WTC11 (cell line): ENCODE measurements around the gene KIAA2012. TPM values are rescaled to one million over a fixed set of nuclear protein-coding genes. Genes with fewer than 3 reads are reported as not detected.
"Not testable (repeated sequence)": the region's sequence is repeated elsewhere in the genome, so short reads cannot be mapped to it uniquely, and the experiment has no call there.

Source experiments
- ATAC-seq: fragments of 200-7000 bp; cut with Tn5 transposase; 2 replicates; pipeline ENCODE4 v1.10.0; 2021; ENCODE audit warnings: mild to moderate bottlenecking, moderate library complexity
- CTCF ChIA-PET: fragments of 300-600 bp; sonication (Branson Sonifier 250); formaldehyde crosslinking; loops from one replicate; lab custom pipeline; 2021; ENCODE audit warnings: antibody characterized with exemption; lab: Charles Lee
- POLR2A ChIA-PET: fragments of 350-600 bp; sonication (Branson Sonifier 250); formaldehyde crosslinking; loops from one replicate; lab custom pipeline; 2021; ENCODE audit warnings: antibody characterized with exemption; lab: Charles Lee
- DNase-seq: peaks from one replicate; pipeline ENCODE4 v3.0.0; 2021; ENCODE audit warnings: low spot score
- H3K27ac Mint-ChIP-seq: 2 replicates; pipeline ENCODE4 v1.8.0; 2021; ENCODE audit warnings: mixed read lengths
- H3K27me3 Mint-ChIP-seq: 2 replicates; pipeline ENCODE4 v1.8.0; 2021; ENCODE audit warnings: low read depth, mild to moderate bottlenecking, moderate library complexity, mixed read lengths
- H3K36me3 Mint-ChIP-seq: 2 replicates; pipeline ENCODE4 v1.8.0; 2021; ENCODE audit warnings: mixed read lengths
- H3K4me1 Mint-ChIP-seq: 2 replicates; pipeline ENCODE4 v1.8.0; 2022; ENCODE audit warnings: mixed read lengths
- H3K4me3 Mint-ChIP-seq: 2 replicates; pipeline ENCODE4 v1.8.0; 2021; ENCODE audit warnings: mild to moderate bottlenecking, moderate library complexity, mixed read lengths
- H3K9me3 Mint-ChIP-seq: 2 replicates; pipeline ENCODE4 v1.8.0; 2021; ENCODE audit warnings: mixed read lengths
- CREB1 ChIP-seq: sonication (generic); formaldehyde crosslinking; IDR thresholded peaks from 2 replicates; pipeline ENCODE4 v1.8.0; 2023; ENCODE audit warnings: mild to moderate bottlenecking, missing genetic modification reagents
- FOXP1 ChIP-seq: sonication (generic); formaldehyde crosslinking; IDR thresholded peaks from 2 replicates; pipeline ENCODE4 v1.8.0; 2022; ENCODE audit warnings: missing genetic modification reagents, mild to moderate bottlenecking, moderate library complexity, borderline replicate concordance
- JUN ChIP-seq: sonication (generic); formaldehyde crosslinking; IDR thresholded peaks from 2 replicates; pipeline ENCODE4 v1.8.0; 2023; ENCODE audit warnings: mild to moderate bottlenecking, missing genetic modification reagents
- NR3C1 ChIP-seq: sonication (generic); formaldehyde crosslinking; conservative IDR thresholded peaks from 2 replicates; pipeline ENCODE4 v1.8.1; 2023; ENCODE audit warnings: low read depth, mild to moderate bottlenecking, missing genetic modification reagents
- RELA ChIP-seq: sonication (generic); formaldehyde crosslinking; IDR thresholded peaks from 2 replicates; pipeline ENCODE4 v1.8.1; 2022; ENCODE audit warnings: missing genetic modification reagents, mild to moderate bottlenecking, borderline replicate concordance
- SMAD3 ChIP-seq: sonication (generic); formaldehyde crosslinking; IDR thresholded peaks from 2 replicates; pipeline ENCODE4 v1.8.0; 2022; ENCODE audit warnings: missing genetic modification reagents, mild to moderate bottlenecking, borderline replicate concordance
- SOX15 ChIP-seq: fragments of 250-450 bp; sonication (Bioruptor Pico); IDR thresholded peaks from 2 replicates; pipeline ENCODE4 v1.9.0; 2021; ENCODE audit warnings: mild to moderate bottlenecking
- SP1 ChIP-seq: sonication (generic); formaldehyde crosslinking; conservative IDR thresholded peaks from 2 replicates; pipeline ENCODE4 v1.8.1; 2022; ENCODE audit warnings: missing genetic modification reagents
- ZNF138 ChIP-seq: sonication (generic); formaldehyde crosslinking; conservative IDR thresholded peaks from 2 replicates; pipeline ENCODE4 v1.8.1; 2022; ENCODE audit warnings: mild to moderate bottlenecking, moderate library complexity, missing genetic modification reagents
- ZNF416 ChIP-seq: fragments of 250-450 bp; sonication (Bioruptor Pico); IDR thresholded peaks from 2 replicates; pipeline ENCODE4 v1.9.0; 2021; ENCODE audit warnings: mild to moderate bottlenecking, inconsistent platforms
- ZNF671 ChIP-seq: fragments of 250-450 bp; sonication (Bioruptor Pico); IDR thresholded peaks from 2 replicates; pipeline ENCODE4 v1.8.0; 2021; ENCODE audit warnings: mild to moderate bottlenecking
- total RNA-seq: library from RNA; stranded (reverse); gene quantifications from 3 replicates; pipeline ENCODE4 v1.2.3, GENCODE V29; 2021
- TF ChIP-seq, protein P1 (sequence below): fragments of 250-450 bp; sonication (Bioruptor Pico); IDR thresholded peaks from 2 replicates; pipeline ENCODE4 v2.1.2; 2022; ENCODE audit warnings: mild to moderate bottlenecking, moderate library complexity
- TF ChIP-seq, protein P2 (sequence below): sonication (generic); formaldehyde crosslinking; IDR thresholded peaks from 2 replicates; pipeline ENCODE4 v1.8.0; 2023; ENCODE audit warnings: missing genetic modification reagents
- TF ChIP-seq, protein P3 (sequence below): sonication (generic); formaldehyde crosslinking; conservative IDR thresholded peaks from 2 replicates; pipeline ENCODE4 v1.8.1; 2023; ENCODE audit warnings: mild to moderate bottlenecking, low read depth, missing genetic modification reagents, moderate library complexity
- TF ChIP-seq, protein P4 (sequence below): fragments of 250-450 bp; sonication (Bioruptor Pico); IDR thresholded peaks from 2 replicates; pipeline ENCODE4 v1.9.0; 2021; ENCODE audit warnings: moderate library complexity, mild to moderate bottlenecking, inconsistent platforms, borderline replicate concordance
- TF ChIP-seq, protein P5 (sequence below): sonication (generic); formaldehyde crosslinking; IDR thresholded peaks from 2 replicates; pipeline ENCODE4 v1.8.1; 2022; ENCODE audit warnings: low read depth, missing genetic modification reagents, borderline replicate concordance
- TF ChIP-seq, protein P6 (sequence below): fragments of 250-450 bp; sonication (Bioruptor Pico); IDR thresholded peaks from 2 replicates; pipeline ENCODE4 v1.8.0; 2021; ENCODE audit warnings: mild to moderate bottlenecking
- TF ChIP-seq, protein P7 (sequence below): sonication (generic); formaldehyde crosslinking; IDR thresholded peaks from 2 replicates; pipeline ENCODE4 v1.8.1; 2023; ENCODE audit warnings: mild to moderate bottlenecking, missing genetic modification reagents, borderline replicate concordance
- TF ChIP-seq, protein P8 (sequence below): sonication (generic); formaldehyde crosslinking; IDR thresholded peaks from 2 replicates; pipeline ENCODE4 v1.8.1; 2023; ENCODE audit warnings: mild to moderate bottlenecking, missing genetic modification reagents, moderate library complexity

The KIAA2012 gene
- total RNA-seq, 1 experiment from 2014 or later = not detected

DNA sequence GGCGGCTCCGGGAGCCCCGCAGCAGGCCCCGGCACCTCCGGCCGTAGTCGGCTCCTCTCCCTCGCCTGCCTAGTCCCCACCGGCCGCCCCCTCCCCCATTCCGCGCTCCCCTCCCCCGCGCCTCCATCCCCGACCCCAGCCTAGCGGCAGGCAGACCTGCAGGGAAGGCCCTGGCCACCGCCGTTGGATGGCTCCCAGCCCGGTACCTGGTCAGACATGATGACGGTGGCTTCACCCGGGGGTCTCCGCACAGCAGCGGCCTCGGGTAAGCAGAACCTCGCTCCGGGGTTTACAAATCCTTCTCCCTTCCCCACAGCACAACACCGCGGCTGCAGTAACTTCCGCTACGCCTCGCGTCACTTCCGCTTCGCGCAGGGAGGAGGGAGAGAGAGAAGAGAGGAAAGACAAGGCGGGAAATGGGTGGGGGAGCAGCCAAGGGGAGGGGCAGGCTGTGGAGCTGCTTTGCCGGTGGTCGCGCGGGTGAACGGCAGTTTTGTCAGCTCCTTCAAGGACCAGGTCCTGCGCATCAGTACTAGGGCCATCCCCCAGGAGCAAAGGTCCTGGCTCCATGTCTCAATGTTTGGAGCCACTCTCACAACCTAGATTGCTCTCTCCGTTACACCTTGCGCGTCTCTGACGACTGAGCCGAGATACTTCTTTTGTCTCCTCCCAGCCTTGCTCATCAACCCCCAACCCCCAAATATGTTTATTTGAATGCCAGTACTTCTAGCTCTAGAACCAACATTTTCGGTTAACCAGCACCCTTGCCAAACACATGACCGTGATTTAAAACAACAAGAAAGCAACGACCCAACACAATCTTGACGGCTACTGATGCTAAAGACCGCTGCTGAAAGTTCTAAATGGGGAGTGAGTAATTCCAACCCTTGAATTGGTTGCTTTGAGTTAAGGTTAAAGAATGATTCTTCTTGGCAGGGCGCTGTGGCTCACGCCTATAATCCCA lies 165.5 kb downstream of the KIAA2012 start, which contains the start of gene SUMO1 (continued):
- TF ChIP-seq, protein P1, sequence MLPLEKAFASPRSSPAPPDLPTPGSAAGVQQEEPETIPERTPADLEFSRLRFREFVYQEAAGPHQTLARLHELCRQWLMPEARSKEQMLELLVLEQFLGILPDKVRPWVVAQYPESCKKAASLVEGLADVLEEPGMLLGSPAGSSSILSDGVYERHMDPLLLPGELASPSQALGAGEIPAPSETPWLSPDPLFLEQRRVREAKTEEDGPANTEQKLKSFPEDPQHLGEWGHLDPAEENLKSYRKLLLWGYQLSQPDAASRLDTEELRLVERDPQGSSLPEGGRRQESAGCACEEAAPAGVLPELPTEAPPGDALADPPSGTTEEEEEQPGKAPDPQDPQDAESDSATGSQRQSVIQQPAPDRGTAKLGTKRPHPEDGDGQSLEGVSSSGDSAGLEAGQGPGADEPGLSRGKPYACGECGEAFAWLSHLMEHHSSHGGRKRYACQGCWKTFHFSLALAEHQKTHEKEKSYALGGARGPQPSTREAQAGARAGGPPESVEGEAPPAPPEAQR (CRISPR knock-in tag) = no peak
- TF ChIP-seq ZNF416 (CRISPR knock-in tag) = no peak
- TF ChIP-seq, protein P2, sequence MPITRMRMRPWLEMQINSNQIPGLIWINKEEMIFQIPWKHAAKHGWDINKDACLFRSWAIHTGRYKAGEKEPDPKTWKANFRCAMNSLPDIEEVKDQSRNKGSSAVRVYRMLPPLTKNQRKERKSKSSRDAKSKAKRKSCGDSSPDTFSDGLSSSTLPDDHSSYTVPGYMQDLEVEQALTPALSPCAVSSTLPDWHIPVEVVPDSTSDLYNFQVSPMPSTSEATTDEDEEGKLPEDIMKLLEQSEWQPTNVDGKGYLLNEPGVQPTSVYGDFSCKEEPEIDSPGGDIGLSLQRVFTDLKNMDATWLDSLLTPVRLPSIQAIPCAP (CRISPR knock-in tag) = no peak
- TF ChIP-seq ZNF671 (CRISPR knock-in tag) = no peak
- TF ChIP-seq, protein P3, sequence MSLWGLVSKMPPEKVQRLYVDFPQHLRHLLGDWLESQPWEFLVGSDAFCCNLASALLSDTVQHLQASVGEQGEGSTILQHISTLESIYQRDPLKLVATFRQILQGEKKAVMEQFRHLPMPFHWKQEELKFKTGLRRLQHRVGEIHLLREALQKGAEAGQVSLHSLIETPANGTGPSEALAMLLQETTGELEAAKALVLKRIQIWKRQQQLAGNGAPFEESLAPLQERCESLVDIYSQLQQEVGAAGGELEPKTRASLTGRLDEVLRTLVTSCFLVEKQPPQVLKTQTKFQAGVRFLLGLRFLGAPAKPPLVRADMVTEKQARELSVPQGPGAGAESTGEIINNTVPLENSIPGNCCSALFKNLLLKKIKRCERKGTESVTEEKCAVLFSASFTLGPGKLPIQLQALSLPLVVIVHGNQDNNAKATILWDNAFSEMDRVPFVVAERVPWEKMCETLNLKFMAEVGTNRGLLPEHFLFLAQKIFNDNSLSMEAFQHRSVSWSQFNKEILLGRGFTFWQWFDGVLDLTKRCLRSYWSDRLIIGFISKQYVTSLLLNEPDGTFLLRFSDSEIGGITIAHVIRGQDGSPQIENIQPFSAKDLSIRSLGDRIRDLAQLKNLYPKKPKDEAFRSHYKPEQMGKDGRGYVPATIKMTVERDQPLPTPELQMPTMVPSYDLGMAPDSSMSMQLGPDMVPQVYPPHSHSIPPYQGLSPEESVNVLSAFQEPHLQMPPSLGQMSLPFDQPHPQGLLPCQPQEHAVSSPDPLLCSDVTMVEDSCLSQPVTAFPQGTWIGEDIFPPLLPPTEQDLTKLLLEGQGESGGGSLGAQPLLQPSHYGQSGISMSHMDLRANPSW (CRISPR knock-in tag) = no peak
- TF ChIP-seq, protein P4, sequence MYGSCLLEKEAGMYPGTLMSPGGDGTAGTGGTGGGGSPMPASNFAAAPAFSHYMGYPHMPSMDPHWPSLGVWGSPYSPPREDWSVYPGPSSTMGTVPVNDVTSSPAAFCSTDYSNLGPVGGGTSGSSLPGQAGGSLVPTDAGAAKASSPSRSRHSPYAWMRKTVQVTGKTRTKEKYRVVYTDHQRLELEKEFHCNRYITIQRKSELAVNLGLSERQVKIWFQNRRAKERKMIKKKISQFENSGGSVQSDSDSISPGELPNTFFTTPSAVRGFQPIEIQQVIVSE = no peak
- no peak for TF ChIP-seq RELA
- TF ChIP-seq FOXP1 (CRISPR knock-in tag) = peak; percentile 89
- no peak; the same call in 1 of the 2 replicates for TF ChIP-seq ZNF138 (CRISPR knock-in tag)
- TF ChIP-seq, protein P5, sequence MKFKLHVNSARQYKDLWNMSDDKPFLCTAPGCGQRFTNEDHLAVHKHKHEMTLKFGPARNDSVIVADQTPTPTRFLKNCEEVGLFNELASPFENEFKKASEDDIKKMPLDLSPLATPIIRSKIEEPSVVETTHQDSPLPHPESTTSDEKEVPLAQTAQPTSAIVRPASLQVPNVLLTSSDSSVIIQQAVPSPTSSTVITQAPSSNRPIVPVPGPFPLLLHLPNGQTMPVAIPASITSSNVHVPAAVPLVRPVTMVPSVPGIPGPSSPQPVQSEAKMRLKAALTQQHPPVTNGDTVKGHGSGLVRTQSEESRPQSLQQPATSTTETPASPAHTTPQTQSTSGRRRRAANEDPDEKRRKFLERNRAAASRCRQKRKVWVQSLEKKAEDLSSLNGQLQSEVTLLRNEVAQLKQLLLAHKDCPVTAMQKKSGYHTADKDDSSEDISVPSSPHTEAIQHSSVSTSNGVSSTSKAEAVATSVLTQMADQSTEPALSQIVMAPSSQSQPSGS (CRISPR knock-in tag) = peak; percentile 55; the same call in 1 of the 2 replicates
- TF ChIP-seq SOX15 (CRISPR knock-in tag) = no peak
- TF ChIP-seq NR3C1 (CRISPR knock-in tag) = no peak
- TF ChIP-seq, protein P6, sequence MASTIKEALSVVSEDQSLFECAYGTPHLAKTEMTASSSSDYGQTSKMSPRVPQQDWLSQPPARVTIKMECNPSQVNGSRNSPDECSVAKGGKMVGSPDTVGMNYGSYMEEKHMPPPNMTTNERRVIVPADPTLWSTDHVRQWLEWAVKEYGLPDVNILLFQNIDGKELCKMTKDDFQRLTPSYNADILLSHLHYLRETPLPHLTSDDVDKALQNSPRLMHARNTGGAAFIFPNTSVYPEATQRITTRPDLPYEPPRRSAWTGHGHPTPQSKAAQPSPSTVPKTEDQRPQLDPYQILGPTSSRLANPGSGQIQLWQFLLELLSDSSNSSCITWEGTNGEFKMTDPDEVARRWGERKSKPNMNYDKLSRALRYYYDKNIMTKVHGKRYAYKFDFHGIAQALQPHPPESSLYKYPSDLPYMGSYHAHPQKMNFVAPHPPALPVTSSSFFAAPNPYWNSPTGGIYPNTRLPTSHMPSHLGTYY (CRISPR knock-in tag) = no peak
- no peak for TF ChIP-seq JUN (CRISPR knock-in tag)
- TF ChIP-seq, protein P7, sequence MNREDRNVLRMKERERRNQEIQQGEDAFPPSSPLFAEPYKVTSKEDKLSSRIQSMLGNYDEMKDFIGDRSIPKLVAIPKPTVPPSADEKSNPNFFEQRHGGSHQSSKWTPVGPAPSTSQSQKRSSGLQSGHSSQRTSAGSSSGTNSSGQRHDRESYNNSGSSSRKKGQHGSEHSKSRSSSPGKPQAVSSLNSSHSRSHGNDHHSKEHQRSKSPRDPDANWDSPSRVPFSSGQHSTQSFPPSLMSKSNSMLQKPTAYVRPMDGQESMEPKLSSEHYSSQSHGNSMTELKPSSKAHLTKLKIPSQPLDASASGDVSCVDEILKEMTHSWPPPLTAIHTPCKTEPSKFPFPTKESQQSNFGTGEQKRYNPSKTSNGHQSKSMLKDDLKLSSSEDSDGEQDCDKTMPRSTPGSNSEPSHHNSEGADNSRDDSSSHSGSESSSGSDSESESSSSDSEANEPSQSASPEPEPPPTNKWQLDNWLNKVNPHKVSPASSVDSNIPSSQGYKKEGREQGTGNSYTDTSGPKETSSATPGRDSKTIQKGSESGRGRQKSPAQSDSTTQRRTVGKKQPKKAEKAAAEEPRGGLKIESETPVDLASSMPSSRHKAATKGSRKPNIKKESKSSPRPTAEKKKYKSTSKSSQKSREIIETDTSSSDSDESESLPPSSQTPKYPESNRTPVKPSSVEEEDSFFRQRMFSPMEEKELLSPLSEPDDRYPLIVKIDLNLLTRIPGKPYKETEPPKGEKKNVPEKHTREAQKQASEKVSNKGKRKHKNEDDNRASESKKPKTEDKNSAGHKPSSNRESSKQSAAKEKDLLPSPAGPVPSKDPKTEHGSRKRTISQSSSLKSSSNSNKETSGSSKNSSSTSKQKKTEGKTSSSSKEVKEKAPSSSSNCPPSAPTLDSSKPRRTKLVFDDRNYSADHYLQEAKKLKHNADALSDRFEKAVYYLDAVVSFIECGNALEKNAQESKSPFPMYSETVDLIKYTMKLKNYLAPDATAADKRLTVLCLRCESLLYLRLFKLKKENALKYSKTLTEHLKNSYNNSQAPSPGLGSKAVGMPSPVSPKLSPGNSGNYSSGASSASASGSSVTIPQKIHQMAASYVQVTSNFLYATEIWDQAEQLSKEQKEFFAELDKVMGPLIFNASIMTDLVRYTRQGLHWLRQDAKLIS (CRISPR knock-in tag) = no peak; the same call in 1 of the 2 replicates
- TF ChIP-seq, protein P8, sequence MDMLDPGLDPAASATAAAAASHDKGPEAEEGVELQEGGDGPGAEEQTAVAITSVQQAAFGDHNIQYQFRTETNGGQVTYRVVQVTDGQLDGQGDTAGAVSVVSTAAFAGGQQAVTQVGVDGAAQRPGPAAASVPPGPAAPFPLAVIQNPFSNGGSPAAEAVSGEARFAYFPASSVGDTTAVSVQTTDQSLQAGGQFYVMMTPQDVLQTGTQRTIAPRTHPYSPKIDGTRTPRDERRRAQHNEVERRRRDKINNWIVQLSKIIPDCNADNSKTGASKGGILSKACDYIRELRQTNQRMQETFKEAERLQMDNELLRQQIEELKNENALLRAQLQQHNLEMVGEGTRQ (CRISPR knock-in tag) = no peak
- peak; percentile 54; the same call in 1 of the 2 replicates for TF ChIP-seq SP1
- TF ChIP-seq CREB1 = peak; percentile 79; the same call in 1 of the 2 replicates
- TF ChIP-seq SMAD3 (CRISPR knock-in tag) = 0 out of 2 replicates have a peak, but pooled peaks have one; percentile 23

DNA sequence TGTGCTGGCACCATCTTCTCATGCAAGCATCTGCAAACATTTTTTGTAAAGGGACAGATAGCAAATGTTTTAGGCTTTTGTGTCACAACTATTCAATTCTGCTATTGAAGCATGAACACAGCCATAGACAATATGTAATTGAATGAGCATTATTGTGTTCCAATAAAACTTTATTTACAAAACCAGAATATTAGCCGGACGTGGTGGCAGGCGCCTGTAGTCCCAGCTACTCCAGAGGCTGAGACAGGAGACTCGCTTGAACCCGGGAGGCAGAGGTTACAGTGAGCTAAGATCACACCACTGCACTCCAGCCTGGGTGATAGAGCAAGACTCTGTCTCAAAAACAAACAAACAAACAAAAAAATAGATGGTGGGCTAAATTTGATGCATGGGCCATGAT lies 174.7 kb downstream of the KIAA2012 start:
- DNase-seq, ATAC-seq, H3K36me3 Mint-ChIP-seq, H3K4me3 Mint-ChIP-seq, H3K9me3 Mint-ChIP-seq, CTCF ChIA-PET, H3K27ac Mint-ChIP-seq, H3K27me3 Mint-ChIP-seq, POLR2A ChIA-PET: not testable (repeated sequence)
- H3K4me1 Mint-ChIP-seq = peaks cover 17% of the 10 kb centered on the region
